Prostate gland (tissue), 2 donors: ENCODE data around the gene RNF19B.

Experiments
- POLR2A ChIP-seq: fragments of 450-650 bp; IDR thresholded peaks from one replicate; pipeline ENCODE4 v1.6.1; 2016; ENCODE audit warnings: antibody characterized with exemption, mild to moderate bottlenecking
- POLR2AphosphoS5 ChIP-seq: sonication (generic); formaldehyde crosslinking; IDR thresholded peaks from one replicate; pipeline ENCODE4 v1.6.1; 2017; ENCODE audit warnings: antibody characterized with exemption
- TF ChIP-seq, protein P1 (sequence below), 4 experiments: fragments of 200-600 bp in 2 of 4; fragments of 450-650 bp in 2 of 4; sonication (generic) in 2 of 4; IDR thresholded peaks; 1 replicate in 3 of 4; 2 replicates in 1 of 4; pipeline ENCODE4 v1.5.1; 2016 to 2019; ENCODE audit warnings: antibody characterized with exemption in 4 of 4, mild to moderate bottlenecking in 2 of 4, moderate library complexity in 2 of 4

DNA sequence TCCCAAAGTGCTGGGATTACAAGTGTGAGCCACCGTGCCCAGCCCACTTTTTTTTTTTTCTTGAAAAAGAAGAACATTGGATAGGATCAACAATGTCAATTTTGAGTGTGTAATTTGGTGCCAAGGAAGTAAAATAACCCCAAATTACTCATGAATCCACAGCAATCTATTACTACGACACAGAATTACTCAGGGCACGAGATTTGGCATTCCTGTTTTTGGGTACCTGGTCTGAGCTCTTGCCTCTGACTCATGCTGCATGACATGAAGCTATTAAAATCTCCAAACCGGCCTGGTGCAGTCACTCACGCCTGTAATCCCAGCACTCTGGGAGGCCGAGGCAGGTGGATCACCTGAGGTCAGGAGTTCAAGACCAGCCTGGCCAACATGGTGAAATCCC lies 10.4 kb downstream of the RNF19B start:
- TF ChIP-seq POLR2A (no peak), POLR2AphosphoS5 (no peak)
- TF ChIP-seq, protein P1, sequence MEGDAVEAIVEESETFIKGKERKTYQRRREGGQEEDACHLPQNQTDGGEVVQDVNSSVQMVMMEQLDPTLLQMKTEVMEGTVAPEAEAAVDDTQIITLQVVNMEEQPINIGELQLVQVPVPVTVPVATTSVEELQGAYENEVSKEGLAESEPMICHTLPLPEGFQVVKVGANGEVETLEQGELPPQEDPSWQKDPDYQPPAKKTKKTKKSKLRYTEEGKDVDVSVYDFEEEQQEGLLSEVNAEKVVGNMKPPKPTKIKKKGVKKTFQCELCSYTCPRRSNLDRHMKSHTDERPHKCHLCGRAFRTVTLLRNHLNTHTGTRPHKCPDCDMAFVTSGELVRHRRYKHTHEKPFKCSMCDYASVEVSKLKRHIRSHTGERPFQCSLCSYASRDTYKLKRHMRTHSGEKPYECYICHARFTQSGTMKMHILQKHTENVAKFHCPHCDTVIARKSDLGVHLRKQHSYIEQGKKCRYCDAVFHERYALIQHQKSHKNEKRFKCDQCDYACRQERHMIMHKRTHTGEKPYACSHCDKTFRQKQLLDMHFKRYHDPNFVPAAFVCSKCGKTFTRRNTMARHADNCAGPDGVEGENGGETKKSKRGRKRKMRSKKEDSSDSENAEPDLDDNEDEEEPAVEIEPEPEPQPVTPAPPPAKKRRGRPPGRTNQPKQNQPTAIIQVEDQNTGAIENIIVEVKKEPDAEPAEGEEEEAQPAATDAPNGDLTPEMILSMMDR (IDR thresholded peaks at IDR 0.05): no peak
